ENCODE results near the gene PRRT4.

Gene PRRT4

DNA sequence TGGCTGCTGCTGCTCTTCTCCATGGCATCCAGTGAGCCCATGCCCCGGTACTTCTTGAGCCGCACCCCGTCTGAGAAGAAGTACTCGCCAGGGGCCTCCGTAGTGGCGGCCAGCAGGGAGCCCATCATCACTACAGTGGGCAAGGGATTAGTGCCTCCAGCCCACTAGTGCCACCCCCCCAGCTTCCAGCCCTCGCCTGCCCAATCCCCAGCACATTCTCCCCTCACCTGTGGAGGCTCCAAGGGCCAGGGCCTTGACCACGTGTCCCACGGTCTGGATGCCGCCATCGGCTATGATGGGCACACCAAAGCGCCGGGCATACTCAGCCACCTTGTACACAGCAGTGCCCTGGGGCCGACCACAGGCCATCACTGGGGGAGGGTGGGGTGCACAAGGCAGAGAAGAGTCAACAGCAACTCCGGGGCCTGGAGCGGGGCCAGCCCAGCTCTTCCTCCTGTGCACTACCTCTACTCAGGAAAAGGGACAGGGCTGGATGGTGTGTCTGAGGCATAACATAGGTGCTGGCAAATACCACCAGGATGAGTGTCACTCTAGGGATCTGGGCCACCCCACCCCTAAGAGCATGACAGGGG lies 33.5 kb upstream of the PRRT4 start:
- DNase-seq, result no peak

DNA sequence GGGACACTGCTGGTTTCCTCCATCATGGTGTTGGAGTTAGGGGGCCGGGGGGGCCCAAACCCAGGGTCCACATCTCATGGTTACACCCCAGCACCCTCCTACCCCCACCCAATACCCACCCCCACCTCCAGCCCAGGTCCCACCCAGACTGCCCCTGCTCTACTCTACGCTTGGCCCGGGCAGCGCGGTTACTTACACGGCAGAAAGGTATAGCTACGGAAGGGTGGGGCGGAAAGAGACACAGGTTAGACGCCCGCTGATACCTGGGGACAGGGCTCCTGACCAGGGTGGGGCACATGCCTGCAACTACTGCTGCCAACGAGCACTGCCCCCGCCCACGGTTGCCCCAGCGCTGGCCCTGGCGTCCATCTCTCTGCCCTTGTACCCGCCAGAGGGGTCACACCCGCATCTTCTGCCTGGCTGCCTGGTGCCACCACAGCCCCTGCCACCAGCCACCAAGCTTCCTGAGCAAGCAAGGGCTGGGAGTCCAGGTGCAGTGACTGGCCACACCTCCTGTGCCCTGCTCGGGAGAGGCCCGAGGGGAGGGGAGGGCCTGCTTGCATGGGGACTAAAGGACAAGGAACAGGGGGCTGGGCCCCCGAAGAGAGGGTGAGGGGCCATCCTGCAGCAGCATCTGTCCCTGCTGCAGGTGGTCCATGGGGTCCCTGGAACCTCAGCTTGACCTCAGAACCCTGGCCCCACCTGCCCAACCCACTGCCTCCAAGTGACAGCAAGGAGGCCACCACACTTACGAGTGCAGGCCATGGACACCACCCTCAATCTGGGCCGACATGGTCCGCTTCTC lies 32.2 kb upstream of the PRRT4 start:
- no peak for DNase-seq

DNA sequence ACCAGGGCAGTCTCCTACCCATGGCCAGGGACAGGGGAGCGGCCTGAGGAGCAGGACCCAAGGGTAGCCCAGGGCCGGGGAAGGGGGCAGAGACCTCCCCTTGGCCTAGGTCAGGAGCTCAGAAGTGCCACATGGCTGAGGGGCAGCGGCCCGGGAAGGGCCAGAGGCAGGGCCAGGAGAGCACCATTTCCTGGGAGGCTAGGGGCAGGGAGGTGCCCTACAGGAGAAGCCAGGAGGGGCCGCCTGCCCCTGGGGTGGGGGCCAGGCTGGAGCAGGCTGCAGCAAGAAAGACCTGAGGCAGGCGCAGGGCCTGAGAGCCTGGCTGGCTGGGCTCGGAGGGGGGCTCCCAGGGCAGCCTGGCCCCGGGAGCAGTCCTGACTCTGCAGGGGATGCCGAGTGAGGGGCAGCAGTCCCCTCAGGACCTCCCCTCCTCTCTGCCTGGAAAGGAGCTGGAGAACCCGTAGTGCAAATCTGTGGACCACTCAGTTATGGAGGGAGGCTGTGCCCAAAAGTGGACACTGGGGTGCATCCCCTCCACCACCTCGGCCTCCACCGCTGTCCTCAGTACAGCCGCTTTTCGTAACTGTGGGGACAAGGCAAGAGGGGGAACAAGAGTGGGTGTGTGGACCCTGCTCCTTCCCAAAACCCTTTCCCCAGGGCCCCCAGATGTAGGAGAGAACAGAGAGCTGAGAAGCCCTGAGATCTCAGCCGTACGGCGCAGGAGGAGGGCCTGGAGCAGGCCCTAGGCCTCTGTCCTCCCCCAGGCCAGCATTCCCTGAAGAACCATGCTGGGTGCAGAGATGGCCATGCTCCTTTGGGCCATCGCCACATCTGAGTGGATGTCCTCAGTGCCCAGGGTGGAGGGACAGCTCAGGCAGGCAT lies 31.2 kb upstream of the PRRT4 start:
- no peak for DNase-seq

DNA sequence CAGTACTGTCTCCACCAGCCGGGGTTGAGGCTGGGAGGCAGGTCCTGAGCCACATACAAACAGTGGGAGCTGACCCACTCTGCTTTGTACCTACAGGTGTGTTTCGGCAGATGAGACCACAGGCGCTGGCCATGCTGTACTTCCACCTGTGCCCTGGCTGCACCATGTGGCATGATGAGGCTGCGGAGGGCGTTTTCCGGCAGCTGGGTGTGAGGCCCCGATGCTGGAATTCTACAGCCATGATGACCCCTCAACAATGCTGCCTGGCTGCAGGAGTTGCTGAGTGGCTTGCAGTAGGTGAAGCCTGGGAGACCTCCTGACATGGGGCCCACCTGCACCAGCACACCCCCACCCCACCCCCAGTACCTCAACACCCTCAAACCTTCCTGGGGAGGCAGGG lies 30.3 kb upstream of the PRRT4 start:
- DNase-seq, result no peak

DNA sequence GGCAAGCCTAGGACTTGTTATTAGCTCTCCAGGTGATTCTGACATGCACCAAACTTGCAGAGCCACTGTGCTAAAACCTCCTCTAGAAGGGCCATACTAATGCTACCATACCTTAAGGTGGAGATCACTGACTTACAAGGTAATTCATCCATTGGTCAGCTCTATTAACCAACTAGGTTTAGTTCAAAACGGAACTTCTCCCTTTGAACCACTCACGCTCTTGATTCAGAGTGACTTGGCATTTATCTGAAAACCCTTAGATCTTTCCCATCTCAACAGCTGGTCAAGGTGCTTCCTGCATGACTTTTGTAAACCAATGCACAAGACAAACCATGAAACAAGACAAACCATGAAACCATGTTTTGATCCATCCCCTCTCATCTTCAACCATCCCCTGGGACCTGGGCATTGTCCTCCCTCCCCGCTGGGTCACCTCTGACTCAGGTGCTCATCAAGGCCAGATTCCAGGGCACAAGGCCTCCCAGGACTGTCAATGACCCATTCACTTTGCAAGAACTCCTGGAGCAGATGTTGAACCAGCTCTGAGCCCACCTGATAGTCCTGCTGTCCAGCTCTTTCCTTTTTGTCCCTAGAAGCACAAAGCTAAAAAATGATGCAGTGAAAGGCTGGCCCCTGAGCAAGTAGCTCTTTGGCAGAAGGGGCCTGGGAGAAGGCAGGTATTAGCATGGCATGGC lies 29.5 kb upstream of the PRRT4 start:
- no peak for DNase-seq

DNA sequence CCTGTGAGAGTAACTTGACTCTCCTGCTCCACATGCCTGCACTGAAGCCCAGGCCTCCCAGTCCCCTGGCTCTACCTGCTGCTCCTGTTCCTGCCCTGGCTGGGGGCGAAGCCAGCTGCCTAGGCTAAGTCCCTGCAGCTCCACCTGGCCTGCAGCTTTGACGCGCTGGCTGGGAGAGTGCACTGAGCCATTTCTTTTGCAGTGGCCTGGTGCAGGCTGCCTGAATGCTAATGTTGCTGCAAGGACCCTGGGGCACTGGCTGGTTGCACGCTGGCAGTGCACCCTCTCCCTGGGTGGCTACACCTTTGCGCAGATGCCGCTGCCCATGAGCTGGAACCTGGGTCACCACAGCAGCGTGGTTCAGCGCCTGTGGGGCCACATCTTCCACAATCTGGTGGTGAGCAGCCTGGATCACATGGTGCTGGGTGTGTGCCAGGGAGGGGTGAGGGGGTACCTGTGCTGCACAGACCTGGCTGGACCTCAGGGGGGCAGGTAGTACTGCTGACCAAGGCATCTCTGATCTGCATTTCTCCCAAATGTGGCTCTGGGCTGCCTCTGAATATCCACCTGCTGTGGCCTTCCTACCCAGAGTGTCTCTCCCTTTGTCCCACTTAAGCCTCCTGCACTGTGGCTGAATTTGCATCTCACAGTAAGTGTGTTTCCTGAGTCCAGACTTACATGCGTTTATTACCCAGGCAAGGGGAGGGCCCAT lies 28.3 kb upstream of the PRRT4 start:
- DNase-seq, result no peak

DNA sequence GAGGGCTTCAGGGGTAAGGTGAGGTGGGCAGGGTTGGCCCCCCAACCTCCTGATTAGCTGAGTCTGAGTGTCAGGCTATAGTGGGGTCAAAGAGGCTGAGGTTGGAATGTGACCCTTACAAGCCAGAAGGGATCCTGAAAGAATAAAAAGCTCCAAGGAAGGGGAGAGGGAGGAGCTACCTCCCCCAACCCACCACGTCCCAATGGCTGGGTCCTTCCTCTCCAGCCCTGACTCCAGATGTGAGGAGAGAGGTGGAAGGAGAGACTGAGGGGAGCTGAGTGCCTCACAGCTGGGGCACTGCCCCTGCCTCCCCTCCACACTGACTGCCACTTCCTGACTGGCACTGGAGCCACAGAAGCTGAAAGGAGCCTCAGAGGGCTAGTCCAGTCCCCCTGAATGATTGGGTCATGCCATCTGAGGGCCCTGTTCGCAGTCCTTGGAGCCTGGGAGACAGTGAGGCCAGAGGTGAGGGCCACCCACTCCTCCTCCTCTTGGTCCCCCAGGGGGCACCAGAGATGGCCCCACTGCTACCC lies 27.7 kb upstream of the PRRT4 start:
- DNase-seq, result no peak

DNA sequence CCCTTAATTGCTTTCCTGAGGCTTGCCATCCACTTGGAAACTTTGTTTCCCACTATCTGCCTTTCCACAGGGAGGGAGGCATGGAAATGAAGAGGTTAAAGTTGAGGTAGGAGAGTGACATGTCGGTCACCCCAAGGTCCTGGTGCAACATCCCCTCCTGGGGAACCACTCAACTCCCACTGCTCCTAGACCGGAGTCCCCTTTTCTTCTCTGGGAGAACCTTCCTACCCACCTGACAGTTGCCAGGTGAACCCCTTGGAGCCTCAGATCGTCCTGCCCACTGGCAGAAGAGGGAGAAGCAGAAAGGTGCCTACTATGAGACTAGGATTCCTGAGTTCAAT lies 26.6 kb upstream of the PRRT4 start:
- DNase-seq, result no peak

DNA sequence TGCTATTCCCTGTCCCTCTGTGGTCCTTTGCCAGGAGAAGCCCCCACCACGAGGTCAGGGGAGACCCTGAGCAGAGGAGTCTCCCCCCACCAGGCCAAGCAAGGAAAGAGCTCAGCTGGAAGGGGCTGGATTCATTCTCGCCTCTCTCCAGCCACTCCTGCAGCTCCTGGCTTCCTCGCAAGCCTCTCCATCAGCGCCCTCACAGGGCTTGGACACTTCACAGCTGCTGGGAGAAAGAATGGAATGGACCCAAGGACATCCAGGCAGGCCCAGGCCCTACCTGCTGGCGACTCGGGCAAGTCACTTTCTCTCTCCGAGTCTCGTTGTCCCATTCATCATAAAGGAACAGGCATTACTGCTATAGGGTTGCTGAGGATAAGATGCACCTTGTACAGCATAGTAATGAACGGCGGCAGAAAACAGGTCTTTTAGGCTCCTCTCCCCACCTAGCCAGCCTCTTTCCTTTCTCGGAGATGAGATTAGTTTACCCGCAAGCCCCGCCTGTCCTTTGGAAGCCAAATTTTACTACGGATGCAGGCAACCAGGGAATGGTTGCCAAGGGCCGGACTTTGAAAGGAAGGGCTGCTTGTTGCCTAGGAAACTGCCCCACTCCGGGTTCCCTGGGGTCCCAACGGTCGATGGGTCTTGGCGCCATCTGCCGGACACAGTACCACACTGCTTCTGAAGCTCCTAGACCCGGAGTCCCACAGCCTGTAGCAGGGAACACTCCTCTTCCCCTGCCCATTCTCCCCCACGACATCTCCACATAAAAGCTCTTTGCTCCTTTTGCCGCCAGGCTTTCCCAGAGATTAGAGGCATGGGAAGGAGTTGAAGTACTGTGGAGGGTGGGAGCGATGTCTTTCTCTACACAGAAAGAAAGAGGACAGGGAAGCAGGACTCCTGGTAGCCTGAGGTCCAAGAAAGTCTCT lies 26.0 kb upstream of the PRRT4 start:
- DNase-seq, result peak; percentile 74 to 90

DNA sequence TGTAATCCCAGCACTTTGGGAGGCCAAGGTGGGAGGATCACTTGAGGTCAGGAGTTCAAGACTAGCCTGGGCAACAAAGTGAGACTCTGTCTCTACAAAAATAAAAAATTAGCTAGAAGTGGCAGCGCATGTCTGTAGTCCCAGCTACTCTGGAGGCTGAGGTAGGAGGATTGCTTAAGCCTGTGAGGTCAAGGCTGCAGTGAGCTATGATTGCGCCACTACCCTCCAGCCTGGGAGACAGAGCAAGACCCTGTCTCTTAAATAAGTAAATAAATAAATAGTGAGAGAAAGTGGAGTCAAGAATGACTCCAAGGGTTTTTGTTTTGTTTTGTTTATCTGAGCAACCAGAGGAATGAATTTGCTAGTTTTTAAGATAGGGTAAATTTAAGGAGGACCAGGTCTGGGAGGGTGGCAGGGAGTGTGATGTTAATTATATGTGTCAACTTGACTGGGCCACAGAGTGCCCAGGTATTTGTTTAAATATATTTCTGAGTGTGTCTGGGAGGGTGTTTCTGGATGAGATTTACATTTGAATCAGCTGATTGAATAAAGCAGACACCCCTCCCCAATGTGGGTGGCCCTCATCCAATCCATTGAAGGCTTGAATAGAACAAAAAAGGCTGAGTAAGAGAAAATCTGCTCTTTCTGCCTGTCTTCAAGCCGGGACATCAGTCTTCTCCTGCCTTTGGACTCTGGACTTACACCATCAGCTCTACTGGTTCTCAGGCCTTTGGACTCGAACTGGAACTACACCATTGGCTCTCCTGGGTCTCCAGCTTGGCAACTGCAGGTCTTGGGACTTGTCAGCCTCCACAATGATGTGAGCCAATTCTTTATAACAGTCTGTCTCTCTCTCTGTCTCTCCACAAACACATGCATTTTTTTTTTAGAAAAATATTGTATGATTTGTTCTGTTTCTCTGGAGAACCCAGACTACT lies 24.8 kb upstream of the PRRT4 start:
- DNase-seq, result no peak

DNA sequence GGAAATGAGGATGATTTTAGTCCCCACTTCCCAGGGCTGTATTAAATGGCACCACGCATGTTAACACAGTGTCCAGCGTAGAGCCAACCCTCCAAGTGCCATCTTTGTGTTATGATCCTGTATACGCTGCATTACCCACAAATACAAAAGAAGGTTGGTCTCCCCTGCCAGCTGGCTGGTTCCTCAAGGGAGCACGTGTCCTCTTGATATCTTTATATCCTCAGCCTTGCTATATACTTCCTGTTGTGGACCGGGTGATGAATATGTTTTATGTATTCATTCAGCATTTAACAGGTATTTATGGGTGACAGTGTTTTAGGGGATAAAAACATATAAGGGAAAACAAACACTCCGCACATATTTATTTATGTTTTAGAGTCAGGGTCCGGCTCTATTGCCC lies 23.2 kb upstream of the PRRT4 start:
- DNase-seq, result no peak

DNA sequence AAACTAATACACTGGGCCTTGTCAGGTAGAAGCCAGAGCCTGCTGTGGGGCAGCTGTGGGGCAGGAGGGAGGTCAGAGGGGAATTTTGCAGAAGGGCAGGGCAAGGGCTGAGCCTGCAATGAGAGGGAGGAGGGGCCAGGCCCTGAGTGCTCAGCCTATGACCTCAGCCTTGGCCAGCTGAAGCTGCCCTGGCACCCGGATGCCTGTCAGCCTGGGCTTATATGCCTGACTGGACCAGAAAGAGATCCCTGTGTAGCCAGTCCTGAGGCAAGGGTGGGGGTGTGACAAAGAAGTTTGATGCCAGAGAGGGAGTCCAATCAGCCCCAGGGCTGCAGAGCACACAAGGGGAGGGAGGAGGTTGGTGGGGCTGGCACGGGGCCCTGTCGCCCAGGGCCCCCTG lies 22.3 kb upstream of the PRRT4 start:
- DNase-seq, result peak in 1 of 2 experiments; percentile 32

DNA sequence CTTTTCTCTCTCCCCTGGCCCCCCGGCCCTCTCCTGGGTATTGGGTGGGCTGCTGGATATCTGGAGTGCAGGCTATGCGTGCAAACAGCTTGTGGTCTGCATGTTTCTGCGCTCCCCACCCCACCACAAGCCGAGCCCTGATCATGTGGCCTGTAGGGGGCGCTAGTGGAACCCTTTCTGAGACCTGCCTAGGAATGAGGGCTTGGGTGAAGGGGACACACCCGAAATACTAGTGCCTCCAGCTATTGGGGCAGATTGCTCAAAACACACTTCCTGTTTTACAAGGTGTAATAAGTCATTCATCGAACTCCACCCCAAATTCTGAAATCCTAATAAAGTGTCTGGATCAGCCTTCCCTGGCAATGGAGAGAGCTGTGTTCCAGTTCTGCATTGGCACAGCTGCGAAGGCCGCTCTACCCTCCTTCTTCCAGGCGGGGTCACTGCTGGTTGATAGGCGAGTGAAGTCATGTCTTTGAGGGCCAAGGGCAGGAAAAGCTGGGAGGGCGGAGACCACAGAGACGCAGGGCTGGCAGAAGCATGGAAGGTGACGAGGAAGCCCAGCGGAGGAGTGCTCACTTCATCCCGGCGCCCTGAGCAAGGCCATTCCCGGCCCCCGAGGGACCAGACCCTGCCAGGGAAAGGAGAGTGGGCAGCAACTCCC lies 19.8 kb upstream of the PRRT4 start:
- DNase-seq, result peak in 1 of 2 experiments; percentile 5

DNA sequence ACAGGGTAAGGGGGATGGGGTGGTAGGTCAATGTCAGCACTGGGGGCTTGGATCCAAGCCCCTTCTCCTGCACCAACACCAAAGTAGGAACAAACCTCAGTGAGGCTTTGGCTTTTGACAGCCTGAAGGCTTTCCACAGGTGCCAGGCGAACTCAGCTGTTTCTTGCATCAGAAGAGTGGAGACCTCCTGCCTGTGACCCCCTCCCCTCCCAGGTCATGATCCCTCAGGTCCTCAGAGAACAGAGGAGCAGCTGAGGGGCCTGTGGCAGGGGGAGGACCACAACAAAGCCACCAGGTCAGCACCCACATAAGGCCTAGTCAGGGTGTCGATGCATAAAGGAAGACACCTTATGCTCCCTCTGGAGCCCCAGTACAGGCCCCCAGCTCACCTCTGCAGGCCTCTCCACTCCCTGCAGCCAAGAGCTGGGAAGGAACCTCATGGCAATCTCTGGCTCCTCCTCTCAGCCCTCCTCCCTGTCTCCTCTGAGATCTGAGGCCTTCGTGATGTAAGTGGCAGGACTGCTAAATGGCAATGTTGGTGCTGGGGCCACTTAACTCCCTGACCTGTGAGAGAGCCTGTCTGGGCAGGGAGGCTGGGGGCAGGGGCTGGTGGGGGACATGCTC lies 19.1 kb upstream of the PRRT4 start:
- DNase-seq, result no peak

DNA sequence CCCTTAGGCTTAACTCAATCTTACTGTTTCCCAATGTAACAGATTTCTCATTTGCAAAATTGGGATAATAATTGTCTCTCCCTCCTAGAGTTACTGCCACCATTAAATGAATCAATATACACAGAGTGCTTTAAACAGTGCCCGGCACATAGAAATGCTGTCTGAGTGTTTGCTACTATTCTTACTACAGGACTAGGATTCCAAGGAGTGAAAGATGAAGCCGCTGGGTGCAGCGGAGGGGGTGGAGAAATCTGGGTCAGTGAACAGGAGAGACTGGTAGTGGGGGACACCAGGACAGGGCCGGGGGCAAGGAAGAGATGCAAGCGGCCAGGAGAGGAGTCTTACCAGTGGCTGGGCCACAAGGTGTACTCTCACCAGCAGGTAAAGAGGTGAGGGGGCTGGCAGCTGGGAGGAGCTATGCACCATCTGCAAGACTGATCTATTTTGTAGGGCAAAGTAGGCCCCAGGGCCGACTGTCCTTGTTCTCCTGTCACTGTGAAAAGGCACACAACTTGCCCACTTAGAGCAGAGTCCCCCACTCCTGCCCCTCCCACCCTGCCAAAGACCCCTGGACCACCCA lies 18.5 kb upstream of the PRRT4 start:
- DNase-seq, result no peak

DNA sequence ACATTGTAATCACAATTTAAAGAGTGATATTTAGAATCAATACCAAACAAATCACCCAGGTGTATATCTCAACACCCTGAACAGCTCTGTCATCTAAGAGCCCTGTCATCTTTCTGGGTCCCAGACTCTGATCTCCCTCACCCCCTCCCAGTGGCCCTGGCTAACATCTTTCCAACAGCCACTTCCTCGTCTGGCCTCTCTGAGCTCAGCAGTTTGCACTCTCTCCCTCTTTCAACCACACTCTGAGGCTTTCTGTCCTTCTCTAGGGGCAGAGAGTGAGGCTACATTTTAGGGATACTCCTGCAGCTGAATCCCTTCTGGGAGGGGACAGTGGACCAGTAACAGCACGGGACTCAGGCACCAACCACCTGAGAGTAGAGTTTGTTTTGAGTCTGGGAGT lies 17.1 kb upstream of the PRRT4 start:
- no peak for DNase-seq

DNA sequence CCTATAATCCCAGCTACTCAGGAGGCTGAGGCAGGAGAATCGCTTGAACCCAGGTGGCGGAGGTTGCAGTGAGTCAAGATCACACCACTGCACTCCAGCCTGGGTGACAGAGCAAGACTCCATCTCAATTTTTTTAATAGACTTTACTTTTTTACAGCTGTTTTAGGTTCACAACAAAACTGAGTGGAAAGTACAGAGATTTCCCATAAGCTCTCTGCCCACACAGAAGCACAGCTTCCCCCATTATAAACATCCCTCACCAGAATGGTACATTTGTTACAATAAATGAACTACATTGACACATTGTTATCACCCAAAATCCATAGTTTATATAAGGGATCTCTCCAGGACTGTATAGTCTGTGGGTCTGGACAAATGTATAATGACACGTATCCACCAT lies 14.6 kb upstream of the PRRT4 start:
- DNase-seq, result no peak

DNA sequence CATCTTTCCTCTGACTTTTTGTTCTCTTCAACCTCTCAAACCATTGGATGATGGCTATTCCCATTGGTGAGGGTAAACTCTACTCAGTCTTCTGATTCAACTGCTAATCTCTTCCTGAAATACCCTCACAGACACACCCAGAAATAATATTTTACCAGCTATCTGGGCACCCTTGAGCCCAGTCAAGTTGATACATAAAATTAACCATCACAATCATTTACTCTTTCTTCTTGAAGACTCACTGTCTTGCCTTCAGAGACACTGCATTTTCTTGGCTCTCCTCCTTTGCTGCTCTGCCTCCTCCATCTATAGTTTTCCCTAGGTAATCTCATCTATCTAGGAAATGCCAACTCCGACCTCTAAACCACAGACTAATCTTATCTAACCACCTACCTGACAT lies 12.6 kb upstream of the PRRT4 start:
- DNase-seq, result no peak

DNA sequence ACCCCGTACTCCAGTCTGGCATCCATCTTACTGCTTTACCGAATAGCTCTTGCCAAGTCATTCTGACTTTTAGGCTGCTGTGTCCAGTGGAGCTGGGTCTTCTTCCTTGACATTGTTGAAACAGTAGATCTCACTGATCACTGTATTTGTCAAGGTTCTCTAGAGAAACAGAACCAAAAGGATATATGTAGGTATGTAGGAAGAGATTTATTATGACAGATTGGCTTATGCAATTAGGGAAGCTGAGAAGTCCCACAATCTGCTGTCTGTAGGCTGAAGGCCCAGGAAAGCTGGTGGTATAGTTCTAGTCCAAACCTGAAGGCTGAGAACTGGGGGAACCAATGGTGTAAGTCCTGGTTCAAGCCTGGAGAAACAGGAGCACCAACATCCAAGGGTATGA lies 12.1 kb upstream of the PRRT4 start:
- no peak for DNase-seq
